HG03066 (cell line): Measurements from ENCODE around the gene FAM90A1.
"Not testable (repeated sequence)": the region's sequence is repeated elsewhere in the genome, so short reads cannot be mapped to it uniquely, and the experiment has no call there.

ENCODE experiments used
- ATAC-seq: cut with Tn5 transposase; IDR thresholded peaks from one replicate; pipeline ENCODE4 v1.9.1; 2021; ENCODE audit warnings: low read depth; ENCODE audit not compliant: unreplicated experiment

FAM90A1 gene

GRCh38 chr12:8234746-8235145 is 7.3 kb upstream of the FAM90A1 start:
- ATAC-seq = not testable (repeated sequence)

GRCh38 chr12:8233935-8234495 is 6.6 kb upstream of the FAM90A1 start:
- not testable (repeated sequence) for ATAC-seq

- not testable (repeated sequence) for ATAC-seq
Measured at GRCh38 chr12:8233300-8233855, 6.0 kb upstream of the FAM90A1 start.

DNA sequence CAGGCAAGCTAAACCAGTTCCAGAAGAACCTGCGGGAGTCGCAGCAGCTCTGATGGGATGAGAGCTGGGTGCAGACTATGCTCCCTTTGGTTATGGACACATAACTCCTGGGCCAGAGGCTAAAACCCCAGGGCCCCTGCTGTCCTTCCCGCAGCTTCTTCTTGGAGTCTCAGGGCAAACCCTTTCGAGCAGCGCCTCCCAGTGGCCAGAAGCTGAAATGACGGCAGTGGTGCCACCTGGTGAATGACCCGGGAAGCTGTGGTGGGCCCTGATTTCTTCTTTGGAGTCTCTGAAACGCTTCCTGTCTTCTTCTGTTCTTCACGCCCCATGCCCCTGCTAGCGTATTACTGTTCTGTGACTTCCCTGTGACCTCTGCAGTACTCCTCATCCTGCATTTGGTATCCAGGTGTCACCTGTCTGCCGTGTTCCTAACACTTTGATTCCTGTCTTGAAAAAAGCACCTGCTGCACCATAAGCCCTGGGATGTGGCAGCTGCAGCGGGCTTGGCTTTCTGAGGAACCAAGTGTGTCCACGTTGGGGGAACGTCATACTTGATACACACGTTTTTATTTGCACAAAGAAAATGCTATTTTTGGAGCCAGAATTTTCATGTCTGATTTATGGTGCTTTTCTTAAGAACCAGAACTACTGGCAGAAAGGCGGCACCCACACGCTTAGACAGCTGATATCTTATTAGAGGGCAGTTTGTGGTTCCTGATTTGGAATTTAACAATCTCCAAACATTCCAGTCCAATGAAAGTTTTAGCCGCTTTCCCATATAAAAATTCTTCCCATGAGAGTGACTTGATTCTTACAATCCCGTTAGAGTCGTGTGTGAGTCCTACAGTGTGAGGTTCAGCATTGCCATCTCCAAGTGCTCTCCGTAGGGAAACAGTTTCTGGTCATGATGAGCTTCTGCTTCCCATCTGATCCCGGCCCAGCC is 4.5 kb upstream of the FAM90A1 start:
- not testable (repeated sequence) for ATAC-seq

DNA sequence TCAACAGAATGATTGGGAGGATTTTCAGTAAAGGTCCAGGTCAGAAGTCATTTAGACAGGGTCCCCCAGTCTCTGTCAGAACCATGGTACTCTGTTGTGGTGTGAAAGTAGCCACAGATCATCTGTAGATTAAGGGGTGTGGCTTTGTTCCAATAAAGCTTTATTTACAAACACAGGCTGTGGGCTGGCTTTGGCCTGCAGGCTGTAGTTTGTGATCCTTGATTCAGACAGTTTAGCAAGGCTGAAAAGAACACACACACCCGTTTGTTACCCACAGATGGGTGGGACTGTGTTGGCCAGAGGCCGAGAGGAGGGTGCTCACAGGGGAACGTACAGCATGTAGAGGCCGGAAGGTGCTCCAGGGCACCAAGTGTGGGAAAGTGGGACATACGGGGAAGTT is 3.6 kb upstream of the FAM90A1 start:
- ATAC-seq = not testable (repeated sequence)

DNA sequence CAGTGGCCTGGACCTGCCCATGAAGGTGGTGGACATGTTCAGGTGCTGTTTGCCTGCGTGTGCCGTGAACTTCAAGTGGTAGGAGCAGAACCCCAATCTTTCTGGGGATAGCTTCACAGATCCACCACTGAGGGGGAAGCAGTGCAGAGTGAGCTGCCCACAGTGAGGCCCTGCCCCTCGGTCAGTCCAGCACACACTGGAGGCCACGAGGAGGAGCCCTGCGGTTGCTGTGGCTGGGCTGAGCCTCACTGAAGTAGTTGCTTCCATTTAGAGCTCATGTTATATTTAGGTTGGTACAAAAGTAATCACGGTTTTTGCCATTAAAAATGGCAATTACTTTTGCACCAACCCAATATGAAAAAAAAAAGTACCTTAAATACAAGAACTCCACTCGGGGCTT is 2.1 kb upstream of the FAM90A1 start:
- ATAC-seq = not testable (repeated sequence)

DNA sequence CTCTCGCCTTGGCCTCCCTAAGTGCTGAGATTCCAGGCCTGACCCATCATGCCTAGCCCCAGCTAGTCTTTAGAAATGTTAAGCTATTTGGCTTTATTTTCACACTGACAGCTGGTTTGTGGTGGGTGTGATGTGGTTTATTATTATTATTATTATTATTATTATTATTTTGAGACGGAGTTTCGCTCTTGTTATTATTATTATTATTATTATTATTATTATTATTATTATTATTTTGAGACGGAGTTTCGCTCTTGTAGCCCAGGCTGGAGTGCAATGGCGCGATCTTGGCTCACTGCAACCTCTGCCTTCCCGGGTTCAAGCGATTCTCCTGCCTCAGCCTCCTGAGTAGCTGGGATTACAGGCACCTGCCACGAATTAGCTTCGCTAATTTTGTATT is 1.2 kb upstream of the FAM90A1 start:
- not testable (repeated sequence) for ATAC-seq

DNA sequence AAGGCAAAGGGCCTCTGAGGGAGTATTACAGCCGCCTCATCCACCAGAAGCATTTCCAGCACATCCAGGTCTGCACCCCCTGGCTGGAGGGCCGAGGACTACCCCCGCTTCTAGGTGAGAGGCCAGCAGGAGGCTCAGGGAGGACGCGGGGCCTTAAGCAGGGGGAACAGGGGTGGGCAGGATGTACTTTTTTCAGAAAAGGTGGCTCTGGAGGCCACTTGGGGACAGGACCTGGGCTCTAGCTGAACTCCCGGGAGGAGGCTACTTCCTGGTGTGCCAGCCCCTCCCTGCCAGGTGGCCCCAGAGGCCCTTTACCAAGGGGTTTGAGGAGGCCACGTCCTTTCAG is 287 bp upstream of the FAM90A1 start:
- ATAC-seq = not testable (repeated sequence)

DNA sequence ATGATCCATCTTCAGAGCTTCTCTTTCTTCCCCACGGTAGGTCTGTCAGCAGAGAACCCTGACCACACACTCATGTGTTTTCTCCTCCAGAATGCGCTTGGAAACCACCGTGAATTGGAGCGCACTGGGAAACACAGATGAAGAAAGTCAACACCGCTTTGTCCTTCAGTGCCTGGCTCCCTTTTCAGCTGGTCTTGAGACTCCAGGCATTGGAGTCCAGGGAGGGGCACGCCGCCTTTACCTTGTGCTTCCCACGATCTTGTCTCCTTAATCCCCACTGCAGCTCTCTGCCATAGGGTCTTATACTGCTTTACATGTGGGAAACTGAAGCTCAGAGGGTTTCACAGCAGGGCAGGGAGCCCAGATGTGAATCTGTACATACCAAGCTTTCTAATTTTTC is 1.1 kb downstream of the FAM90A1 start:
- ATAC-seq = no peak

GRCh38 chr12:8224782-8225181 is 2.6 kb downstream of the FAM90A1 start:
- not testable (repeated sequence) for ATAC-seq

DNA sequence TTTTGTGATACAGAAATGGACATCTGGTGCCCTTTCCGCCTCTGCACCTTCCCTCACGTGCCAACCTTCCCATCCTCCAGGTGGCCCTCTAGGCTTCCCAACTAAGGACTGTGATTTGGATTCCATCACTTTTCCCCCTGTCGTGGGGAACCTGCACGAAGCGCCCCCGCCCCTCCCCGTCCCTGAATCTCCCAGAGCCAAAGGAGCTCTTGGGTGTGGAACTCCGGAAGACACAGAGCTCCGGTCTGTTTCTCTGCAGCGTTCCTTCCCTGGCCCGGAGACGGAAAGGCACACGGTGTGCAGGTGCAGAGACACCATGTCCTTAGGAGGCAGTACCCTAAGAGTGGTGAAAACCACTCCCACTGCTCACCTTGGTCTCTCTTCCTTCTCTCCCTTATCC is 3.8 kb downstream of the FAM90A1 start:
- not testable (repeated sequence) for ATAC-seq

DNA sequence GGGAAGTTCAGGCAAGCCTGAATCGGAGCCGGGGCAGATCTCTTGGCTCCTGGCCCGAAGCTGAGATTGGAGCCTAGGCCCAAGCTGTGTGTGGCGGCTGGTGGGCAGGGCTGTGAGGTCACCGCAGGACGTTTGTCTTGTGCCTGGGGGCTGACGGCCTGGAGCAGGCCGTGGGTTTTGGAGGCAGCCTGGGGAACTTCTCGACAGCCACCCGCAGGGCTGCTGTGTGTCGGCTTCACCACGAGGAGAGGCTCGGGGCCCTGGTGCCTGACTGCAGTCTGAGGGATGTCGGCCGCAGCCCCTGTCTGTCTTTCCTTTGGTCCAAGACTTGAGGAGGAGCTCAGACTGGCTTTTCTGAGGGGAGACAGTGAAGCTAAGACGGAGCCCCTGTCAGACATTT is 5.1 kb downstream of the FAM90A1 start:
- ATAC-seq = not testable (repeated sequence)

GRCh38 chr12:8221844-8222243 is 5.6 kb downstream of the FAM90A1 start:
- ATAC-seq = not testable (repeated sequence)

DNA sequence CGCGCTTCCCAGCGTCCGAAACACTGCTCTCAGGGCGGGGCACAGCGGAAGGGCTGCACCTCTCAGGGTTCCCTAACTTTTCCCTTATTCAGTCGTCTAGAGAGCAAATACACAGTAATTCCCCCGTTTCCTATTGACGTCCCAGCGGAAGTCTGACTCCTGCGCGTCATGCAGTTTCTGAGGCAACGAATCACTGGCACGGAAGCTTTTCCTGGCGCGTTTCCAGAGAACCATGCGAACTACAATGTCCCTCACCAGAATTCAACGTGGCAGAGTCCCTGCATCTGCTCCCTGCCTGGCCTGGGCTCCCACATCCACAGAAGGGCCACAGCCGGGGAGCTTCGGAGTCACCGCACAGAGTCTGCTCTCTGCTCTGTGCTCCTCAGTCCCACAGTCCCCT is 6.0 kb downstream of the FAM90A1 start:
- ATAC-seq = not testable (repeated sequence)

DNA sequence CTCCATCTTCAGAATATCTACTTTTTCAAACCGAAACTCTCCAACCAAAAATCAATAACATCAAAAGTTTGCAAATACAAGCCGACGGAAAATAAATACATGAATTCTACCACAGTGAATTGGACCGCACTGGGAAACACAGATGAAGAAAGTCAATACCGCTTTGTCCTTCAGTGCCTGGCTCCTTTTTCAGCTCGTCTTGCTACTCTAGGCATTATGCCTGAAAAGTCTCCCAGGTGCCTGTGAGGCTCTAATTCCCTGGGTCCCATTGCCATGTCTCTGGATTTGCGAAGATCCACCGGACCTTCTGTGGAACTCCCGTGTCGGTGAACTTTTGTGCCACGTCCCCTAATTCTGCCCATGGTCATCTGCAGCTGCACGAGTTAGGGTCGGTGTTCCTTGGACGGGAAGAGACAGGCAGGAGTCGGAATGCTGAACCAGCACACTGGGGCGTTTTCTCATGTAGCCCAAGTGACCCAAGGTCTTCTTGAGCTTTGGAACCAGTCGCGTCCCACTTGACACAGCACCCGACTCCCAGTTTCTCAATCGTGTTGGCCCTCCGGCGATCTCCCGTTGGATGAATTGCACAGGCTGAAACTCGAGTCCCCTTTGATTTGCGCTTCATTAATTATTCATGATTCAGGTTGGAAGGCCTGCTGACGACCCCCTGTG is 8.6 kb downstream of the FAM90A1 start:
- not testable (repeated sequence) for ATAC-seq

- ATAC-seq = not testable (repeated sequence)
Measured at GRCh38 chr12:8197685-8198308, 29.6 kb downstream of the FAM90A1 start.

- not testable (repeated sequence) for ATAC-seq
Measured at GRCh38 chr12:8188088-8188487, 39.3 kb downstream of the FAM90A1 start.

GRCh38 chr12:8184206-8184605 is 43.2 kb downstream of the FAM90A1 start:
- ATAC-seq = not testable (repeated sequence)

DNA sequence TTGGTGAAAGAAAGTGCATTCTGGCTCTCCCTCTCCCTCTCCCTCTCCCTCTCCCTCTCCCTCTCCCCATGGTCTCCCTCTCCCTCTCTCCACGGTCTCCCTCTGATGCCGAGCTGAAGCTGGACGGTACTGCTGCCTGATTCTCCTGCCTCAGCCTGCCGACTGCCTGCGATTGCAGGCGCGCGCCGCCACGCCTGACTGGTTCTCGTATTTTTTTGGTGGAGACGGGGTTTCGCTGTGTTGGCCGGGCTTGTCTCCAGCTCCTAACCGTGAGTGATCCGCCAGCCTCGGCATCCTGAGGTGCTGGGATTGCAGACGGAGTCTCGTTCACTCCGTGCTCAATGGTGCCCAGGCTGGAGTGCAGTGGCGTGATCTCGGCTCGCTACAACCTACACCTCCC is 44.1 kb downstream of the FAM90A1 start:
- ATAC-seq = not testable (repeated sequence)

DNA sequence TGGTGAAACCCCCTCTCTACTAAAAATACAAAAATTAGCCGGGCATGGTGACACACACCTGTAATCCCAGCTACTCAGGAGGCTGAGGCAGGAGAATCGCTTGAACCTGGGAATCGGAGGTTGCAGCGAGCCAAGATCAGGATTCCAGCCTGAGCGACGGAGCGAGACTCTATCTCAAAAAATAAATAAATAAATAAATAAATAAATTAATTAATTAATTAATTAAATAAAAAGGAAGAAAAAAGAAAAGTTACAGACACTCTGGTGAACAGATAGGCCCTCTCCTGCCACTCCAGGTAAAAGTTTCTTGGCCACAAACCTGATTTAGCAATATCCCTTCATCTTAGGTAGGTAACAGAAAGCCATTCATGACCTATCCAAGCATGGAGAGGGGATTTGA is 44.5 kb downstream of the FAM90A1 start:
- ATAC-seq = not testable (repeated sequence)

DNA sequence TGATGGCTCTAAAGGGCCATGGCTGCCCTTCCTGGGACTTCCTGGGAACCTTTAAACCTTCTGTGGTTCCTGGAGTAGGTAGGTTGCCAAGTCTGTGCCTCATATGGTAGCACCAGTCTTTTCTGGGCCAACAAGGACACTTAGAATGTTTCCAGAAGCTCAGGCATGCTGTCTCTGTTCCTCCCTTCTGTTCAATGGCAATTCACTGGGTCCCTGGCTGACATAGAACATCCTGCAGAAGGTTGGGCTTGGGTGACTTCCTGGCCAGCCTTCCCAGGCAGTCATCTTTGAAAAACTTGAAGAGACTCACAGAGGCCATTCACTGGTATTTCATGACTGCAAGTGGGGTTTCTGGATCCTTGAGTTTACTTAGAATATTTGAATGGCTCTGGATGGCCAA is 46.1 kb downstream of the FAM90A1 start:
- not testable (repeated sequence) for ATAC-seq
